ENCODE measurements around the gene PDLIM4. TPM values are rescaled to one million over a fixed set of nuclear protein-coding genes. Genes with fewer than 3 reads are reported as not detected.

The PDLIM4 gene
- total RNA-seq, 1 experiment from 2014 or later: 7.6 TPM

- Histone ChIP-seq H2BK20ac (ENCODE audit: low read depth, low read length, poor library complexity, severe bottlenecking) (no peak overlapping the region), H4K91ac (ENCODE audit: insufficient read length, low read depth, low read length) (no peak overlapping the region), H3K18ac (ENCODE audit: insufficient read length, low read depth, low read length) (no peak overlapping the region), H2BK12ac (ENCODE audit: insufficient read length, low read depth, low read length) (no peak overlapping the region), H4K8ac (replicated peaks; ENCODE audit: insufficient read length, low read depth, low read length) (no peak overlapping the region), H3K27ac (ENCODE audit: insufficient read length, low read depth, low read length) (no peak overlapping the region), H2AK5ac (ENCODE audit: insufficient read length, low read length) (no peak overlapping the region), H3K56ac (ENCODE audit: insufficient read length, low read depth, low read length) (no peak overlapping the region), H3K14ac (ENCODE audit: insufficient read depth, low read length) (no peak overlapping the region), H2BK15ac (ENCODE audit: low read depth, low read length) (no peak overlapping the region), H3K79me1 (ENCODE audit: insufficient read depth, low read depth, low read length, poor library complexity, severe bottlenecking) (no peaks in the 10 kb centered on the region), H3T11ph (ENCODE audit: low read length) (no peak overlapping the region), H4K20me1 (ENCODE audit: control insufficient read depth, insufficient read depth, insufficient read length) (no peaks in the 10 kb centered on the region), H3K9ac (ENCODE audit: extremely low read depth, insufficient read length, low read length) (no peak overlapping the region), H3K79me2 (ENCODE audit: insufficient read depth, low read length) (no peaks in the 10 kb centered on the region), H3K23me2 (ENCODE audit: insufficient read length, low read depth, low read length, poor library complexity, severe bottlenecking) (no peaks in the 10 kb centered on the region), H3K4me2 (ENCODE audit: insufficient read depth, insufficient read length, low read length) (no peak overlapping the region), H2AFZ (ENCODE audit: low read length) (no peak overlapping the region), H4K5ac (ENCODE audit: insufficient read length, low read depth, low read length) (no peak overlapping the region), H3K27me3 (ENCODE audit: insufficient read depth, low read length) (no peaks in the 10 kb centered on the region), H3K4ac (ENCODE audit: low read depth, low read length) (no peak overlapping the region), H3K4me1 (ENCODE audit: insufficient read depth, low read length) (no peaks in the 10 kb centered on the region), H2BK5ac (ENCODE audit: insufficient read length, low read length) (no peak overlapping the region), H3K23ac (ENCODE audit: insufficient read length, low read depth, low read length) (no peak overlapping the region), H2BK120ac (ENCODE audit: low read depth, low read length, poor library complexity, severe bottlenecking) (no peak overlapping the region), H3K9me3 (ENCODE audit: control insufficient read depth, low read depth, low read length) (no peaks in the 10 kb centered on the region)
- TF ChIP-seq CTCF (conservative IDR thresholded peaks at IDR 0.05): peak; percentile 69
- peaks cover 22% of the 10 kb centered on the region for H3K27me3 Mint-ChIP-seq (ENCODE audit: low read depth)
- no peaks in the 10 kb centered on the region for H3K36me3 Mint-ChIP-seq (ENCODE audit: insufficient read depth in 1 of 3, low read depth in 3 of 3)
- H3K4me1 Mint-ChIP-seq: peaks cover 3 to 5% of the 10 kb centered on the region in 2 experiments
- peaks cover 0 to 5% of the 10 kb centered on the region in 2 experiments; a peak in 1 of 5 replicates for H3K9me3 Mint-ChIP-seq
- no CpG with 5 or more reads among the region's 5 CpGs for WGBS (ENCODE audit: extremely low coverage, insufficient read length, low lambda C conversion rate)
- no peak overlapping the region; a peak in 1 of 7 replicates for H3K27ac Mint-ChIP-seq
- peak; percentile 43 for DNase-seq
- H3K4me3 Mint-ChIP-seq: no peak overlapping the region
These were observed 26.0 kb downstream of the PDLIM4 start for GRCh38 chr5:132283423-132284043.

All from H9 (cell line).